NB4 (cell line): ENCODE measurements around the gene AFAP1.

Source experiments
- MYC ChIP-seq: IDR thresholded peaks from 2 replicates; pipeline ENCODE4 v1.6.1; 2011; ENCODE audit warnings: low read depth, low read length
- POLR2A ChIP-seq: IDR thresholded peaks from 2 replicates; pipeline ENCODE4 v1.6.1; 2011; ENCODE audit warnings: mild to moderate bottlenecking; ENCODE audit not compliant: insufficient read length; ENCODE audit errors: extremely low read depth
- TF ChIP-seq, protein P1 (sequence below): IDR thresholded peaks from one replicate; pipeline ENCODE4 v1.5.1; 2012; ENCODE audit warnings: low read depth, low read length

DNA sequence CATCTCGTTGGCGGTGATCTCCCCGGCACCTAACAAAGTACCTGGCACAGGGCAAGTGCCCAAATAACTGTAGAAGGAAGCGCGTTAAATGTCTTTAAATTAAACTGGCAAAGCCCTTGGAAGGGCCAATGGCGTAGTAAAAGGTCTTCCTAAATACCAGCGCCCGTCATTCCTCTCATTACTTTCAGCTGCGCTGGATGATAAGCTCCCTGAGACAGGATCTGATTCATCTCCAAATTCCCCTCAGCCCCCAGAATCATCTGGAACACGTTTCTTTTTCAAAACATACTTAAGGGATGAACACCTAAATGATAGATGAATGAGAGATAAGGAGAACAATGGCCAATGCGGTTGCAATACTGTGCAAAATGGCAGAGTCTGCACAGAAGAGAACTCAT is 95.1 kb downstream of the AFAP1 start:
- TF ChIP-seq MYC (no peak), POLR2A (no peak)
- TF ChIP-seq, protein P1, sequence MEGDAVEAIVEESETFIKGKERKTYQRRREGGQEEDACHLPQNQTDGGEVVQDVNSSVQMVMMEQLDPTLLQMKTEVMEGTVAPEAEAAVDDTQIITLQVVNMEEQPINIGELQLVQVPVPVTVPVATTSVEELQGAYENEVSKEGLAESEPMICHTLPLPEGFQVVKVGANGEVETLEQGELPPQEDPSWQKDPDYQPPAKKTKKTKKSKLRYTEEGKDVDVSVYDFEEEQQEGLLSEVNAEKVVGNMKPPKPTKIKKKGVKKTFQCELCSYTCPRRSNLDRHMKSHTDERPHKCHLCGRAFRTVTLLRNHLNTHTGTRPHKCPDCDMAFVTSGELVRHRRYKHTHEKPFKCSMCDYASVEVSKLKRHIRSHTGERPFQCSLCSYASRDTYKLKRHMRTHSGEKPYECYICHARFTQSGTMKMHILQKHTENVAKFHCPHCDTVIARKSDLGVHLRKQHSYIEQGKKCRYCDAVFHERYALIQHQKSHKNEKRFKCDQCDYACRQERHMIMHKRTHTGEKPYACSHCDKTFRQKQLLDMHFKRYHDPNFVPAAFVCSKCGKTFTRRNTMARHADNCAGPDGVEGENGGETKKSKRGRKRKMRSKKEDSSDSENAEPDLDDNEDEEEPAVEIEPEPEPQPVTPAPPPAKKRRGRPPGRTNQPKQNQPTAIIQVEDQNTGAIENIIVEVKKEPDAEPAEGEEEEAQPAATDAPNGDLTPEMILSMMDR = no peak
